ENCODE results near the gene CD163L1.
"Not testable (repeated sequence)": the region's sequence is repeated elsewhere in the genome, so short reads cannot be mapped to it uniquely, and the experiment has no call there.

CD163L1 gene

GRCh38 chr12:7444076-7444475 lies at the start of gene CD163L1:
TSS of gene CD163L1 (minus strand) at chr12:7444153. CDS start at chr12:7444127, 26 bp downstream.
- DNase-seq (ENCODE audit: low spot score) (no peak), FAIRE-seq (no peak)

DNA sequence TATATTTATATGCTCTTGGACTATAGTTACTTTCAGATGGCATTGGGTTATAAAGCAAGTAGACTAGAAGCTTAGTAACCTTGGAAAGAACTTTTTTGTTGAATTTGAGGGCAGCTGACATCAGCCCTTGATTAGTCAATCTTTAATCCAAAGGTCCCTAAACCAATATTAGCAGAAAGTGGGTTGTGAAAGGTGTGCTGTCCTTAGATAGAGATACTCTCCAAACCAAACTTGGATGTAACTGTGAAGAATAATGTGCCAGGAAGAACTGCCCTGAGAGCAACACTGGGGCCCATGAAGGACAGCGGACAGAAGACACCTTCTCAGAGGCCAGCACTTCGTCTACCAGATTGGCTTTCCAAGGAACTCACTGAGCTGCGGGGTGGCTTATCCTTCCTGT lies 49.1 kb upstream of the CD163L1 start:
- FAIRE-seq: no peak
- DNase-seq (ENCODE audit: low spot score): no peak

- FAIRE-seq (no peak), DNase-seq (ENCODE audit: low spot score) (no peak)
These were observed 42.6 kb upstream of the CD163L1 start for GRCh38 chr12:7486512-7486911.

- no peak for DNase-seq (ENCODE audit: low spot score)
- no peak for FAIRE-seq
These were observed 41.1 kb upstream of the CD163L1 start for GRCh38 chr12:7485095-7485494.

GRCh38 chr12:7483343-7483742 lies 39.4 kb upstream of the CD163L1 start:
- DNase-seq (ENCODE audit: low spot score) (no peak), FAIRE-seq (no peak)

DNA sequence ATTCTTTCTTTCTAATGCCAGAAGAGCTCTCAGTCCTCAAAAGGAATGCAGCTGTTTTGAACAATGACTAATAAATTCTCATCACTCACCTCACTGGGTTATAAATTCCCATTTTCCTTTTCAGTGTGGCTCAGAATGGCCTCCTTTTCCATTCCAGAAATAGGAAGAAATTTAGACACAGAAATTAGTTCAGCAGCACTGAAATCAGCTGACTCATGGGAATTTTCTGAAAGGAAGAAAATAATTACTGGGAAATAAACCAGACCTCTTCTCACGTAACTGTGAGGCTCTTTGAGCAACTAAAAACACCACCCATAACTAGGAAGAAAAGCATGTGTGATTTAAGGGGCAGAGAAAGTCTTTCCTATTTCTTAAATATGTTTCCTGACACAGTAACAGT lies 35.8 kb upstream of the CD163L1 start:
- no peak for DNase-seq (ENCODE audit: low spot score)
- no peak for FAIRE-seq

DNA sequence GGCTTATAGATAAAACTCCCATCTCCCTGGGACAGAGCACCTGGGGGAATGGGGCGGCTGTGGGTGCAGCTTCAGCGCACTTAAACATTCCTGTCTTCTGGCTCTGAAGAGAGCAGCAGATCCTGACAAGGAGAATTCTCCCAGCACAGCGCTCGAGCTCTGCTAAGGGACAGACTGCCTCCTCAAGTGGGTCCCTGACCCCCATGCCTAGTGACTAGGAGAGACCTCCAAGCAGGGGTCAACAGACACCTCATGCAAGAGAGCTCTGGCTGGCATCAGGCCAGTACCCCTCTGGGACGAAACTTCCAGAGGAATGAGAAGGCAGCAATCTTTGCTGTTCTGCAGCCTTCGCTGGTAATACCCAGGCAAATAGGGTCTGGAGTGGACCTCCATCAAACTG lies 28.1 kb upstream of the CD163L1 start:
- no peak for FAIRE-seq

GRCh38 chr12:7460375-7461259 lies 16.7 kb upstream of the CD163L1 start:
- DNase-seq (ENCODE audit: low spot score) (peak; percentile 70), FAIRE-seq (peak; percentile 93)

More for the DNA sequence above, 28.1 kb upstream of the CD163L1 start:
- DNase-seq (ENCODE audit: low spot score): no peak

DNA sequence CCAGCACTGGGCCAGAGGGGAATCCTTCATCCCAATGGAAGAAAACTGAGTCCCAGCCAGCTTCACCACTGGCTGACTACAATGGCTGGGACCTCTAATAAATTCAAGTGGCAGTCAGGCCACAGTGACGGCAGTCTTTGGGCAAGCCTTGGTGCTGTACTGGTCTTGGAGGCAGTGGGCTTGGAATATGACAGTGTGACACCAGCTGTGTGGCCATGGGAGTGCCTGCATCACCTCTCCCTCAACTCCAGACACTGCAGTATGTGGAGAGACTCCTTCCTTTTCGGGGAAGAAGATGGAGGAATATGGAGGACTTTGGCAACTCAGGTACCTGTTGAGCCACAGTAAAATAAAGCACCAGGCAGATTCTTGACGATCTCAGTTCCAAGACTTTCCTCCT lies 16.0 kb upstream of the CD163L1 start:
- DNase-seq (ENCODE audit: low spot score) (no peak), FAIRE-seq (peak; percentile 5)

- FAIRE-seq (no peak), DNase-seq (ENCODE audit: low spot score) (no peak)
These were observed 7.8 kb upstream of the CD163L1 start for GRCh38 chr12:7451756-7452155.

DNA sequence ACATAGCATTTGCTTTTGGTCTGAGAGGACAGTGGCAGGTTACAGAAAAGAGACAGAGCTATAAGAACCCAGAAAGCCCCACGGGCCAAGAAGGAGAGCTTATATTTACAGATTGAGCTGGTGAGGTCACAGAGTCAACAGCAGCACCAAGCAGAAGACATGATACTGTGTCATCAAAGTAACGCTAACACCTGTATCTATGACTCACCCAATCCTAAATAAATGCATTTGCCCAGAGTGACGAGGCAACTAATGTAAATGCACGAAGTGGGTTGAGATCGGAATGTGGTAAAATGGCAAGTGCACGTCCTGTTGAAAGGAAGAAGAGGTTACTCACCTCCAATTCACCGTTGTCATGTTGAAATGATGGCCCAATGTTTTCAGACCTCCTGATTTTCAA lies 6.7 kb upstream of the CD163L1 start:
- DNase-seq (ENCODE audit: low spot score) (peak; percentile 19), FAIRE-seq (peak; percentile 27)

GRCh38 chr12:7448099-7448498 lies 4.1 kb upstream of the CD163L1 start:
- FAIRE-seq (no peak), DNase-seq (ENCODE audit: low spot score) (no peak)

- no peak for FAIRE-seq
These were observed 584 bp upstream of the CD163L1 start for GRCh38 chr12:7444537-7444936.

GRCh38 chr12:7441216-7441615 lies 2.7 kb downstream of the CD163L1 start:
- FAIRE-seq (no peak), DNase-seq (ENCODE audit: low spot score) (no peak)

More at GRCh38 chr12:7444537-7444936, 584 bp upstream of the CD163L1 start:
- no peak for DNase-seq (ENCODE audit: low spot score)

- DNase-seq (ENCODE audit: low spot score) (peak; percentile 60), FAIRE-seq (peak; percentile 52)
These were observed 4.1 kb downstream of the CD163L1 start for GRCh38 chr12:7439579-7440505.

DNA sequence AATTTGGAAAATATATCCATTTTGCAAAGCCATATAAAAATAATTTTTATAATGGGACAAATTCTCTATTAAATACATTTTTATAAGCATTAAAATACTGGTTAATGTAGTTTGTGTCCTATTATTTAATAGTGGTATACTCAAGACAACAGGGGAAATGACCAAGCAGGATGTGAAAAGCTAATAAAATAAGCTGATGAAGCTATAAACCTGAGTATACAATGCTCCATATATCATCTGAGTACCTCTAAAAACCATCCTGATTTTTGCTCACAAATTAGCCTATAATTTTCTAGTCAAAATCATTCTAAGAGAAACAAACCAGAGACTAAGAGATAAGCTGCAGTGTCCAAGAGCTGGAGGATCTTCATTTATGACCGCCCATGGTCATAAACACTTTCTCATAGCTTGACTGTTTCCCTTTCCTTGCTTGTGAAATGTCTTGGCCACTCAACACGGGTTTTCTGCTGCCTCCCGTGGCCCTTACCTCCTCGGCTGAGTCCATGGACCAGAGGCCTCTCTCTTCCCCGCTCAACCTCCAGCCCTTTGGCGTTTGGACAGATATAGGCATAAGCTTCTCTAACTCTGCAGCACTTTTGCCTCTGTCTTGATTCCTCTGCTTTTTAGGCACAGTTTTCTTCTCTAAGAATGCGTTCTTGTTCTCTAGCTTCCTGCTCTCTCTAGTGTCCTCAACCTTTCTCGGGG lies 5.5 kb downstream of the CD163L1 start:
- FAIRE-seq; DNase-seq (ENCODE audit: low spot score): not testable (repeated sequence)

- FAIRE-seq; DNase-seq (ENCODE audit: low spot score): not testable (repeated sequence)
These were observed 6.5 kb downstream of the CD163L1 start for GRCh38 chr12:7437494-7437893.

DNA sequence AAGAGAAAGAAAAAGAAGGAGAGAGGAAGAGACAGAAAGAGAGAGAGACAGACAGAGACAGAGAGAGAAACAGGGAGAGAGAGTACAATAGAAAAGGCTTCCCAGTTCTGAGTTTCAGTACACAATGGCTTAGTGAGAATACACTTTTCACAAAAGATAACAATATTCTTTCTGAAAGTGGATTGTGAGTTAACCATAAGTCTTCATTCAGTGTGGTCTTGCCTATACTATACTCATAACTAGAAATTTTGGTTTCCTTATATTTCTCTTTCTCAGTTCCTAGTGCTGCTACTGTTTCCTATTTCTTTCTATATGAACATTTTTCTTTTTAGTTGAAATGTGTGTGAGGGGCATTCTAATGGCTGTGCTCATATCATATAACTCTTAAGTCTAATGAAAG lies 9.3 kb downstream of the CD163L1 start:
- DNase-seq (ENCODE audit: low spot score): no peak
- FAIRE-seq: no peak

- FAIRE-seq (peak; percentile 85), DNase-seq (ENCODE audit: low spot score) (peak; percentile 65)
These were observed 10.6 kb downstream of the CD163L1 start for GRCh38 chr12:7433276-7433822.

DNA sequence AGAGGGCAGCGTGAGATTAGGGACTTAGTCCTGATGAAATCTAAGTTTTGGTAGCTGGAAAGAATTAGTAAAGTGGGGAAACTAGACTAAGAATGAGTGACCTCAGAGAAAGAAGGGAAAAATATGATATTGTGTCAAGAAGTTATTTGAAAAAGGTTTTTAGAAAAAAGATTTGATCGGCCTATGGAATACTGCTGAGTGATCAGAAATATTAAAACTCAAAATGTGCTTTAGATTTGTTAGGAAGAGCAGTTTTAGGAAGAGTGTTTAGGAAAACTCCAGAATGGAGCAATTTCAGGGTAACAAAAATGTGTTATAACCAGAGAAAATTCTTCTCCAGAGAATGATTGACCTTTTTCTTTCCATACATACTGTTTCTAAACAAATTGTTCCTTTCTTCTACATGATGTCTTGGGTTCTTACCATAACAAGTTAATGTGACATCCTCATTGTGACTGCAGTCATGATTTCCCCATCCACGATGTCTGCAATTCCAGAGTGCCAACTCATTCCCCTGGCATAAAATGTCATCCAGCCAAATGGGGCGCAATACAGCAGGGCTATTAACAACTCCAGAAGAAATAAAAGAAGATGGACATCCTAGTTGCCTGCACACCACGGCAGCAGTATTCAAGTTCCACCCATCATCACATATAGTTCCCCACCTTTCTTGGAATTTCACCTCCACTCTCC lies 11.8 kb downstream of the CD163L1 start:
- DNase-seq (ENCODE audit: low spot score) (peak; percentile 10), FAIRE-seq (peak; percentile 88)
